K562 (cell line): ENCODE results near the gene ARHGEF17. TPM values are rescaled to one million over a fixed set of nuclear protein-coding genes. Genes with fewer than 3 reads are reported as not detected.

ENCODE experiments used
- ATAC-seq: fragments of 200-7000 bp; cut with Tn5 transposase; 3 replicates; pipeline ENCODE4 v1.9.1; 2020; ENCODE audit warnings: moderate library complexity
- BruUV-seq: library from RNA; stranded (reverse); fragments of 400-500 nt; replicated peaks from 2 replicates; lab custom pipeline; 2021; lab: Mats Ljungman, UMichigan
- CTCF ChIA-PET: fragments of 300-600 bp; formaldehyde crosslinking; extraction: SDS; loops from one replicate; lab custom pipeline; 2021; ENCODE audit warnings: low intra/inter-chr PET ratio; lab: Yijun Ruan, JAX
- POLR2A ChIA-PET: fragments of 300-600, 350-650 bp; sonication (Branson Sonifier 250); formaldehyde crosslinking; extraction: SDS; loops from one replicate; lab custom pipeline; 2021; ENCODE audit warnings: antibody characterized with exemption, inconsistent platforms; lab: Yijun Ruan, JAX
- DNase-seq, 4 experiments: peaks; one replicate each; pipeline versions ENCODE4 v3.0.0 to v3.0.0-alpha.2; 2011 to 2018; ENCODE audit warnings: low spot score in 3 of 4, mixed read lengths in 3 of 4; ENCODE audit errors: extremely low read depth in 1 of 4
- FAIRE-seq: peaks from 2 replicates; lab custom pipeline; 2011; peaks lifted over from hg19 to GRCh38; lab: Jason Lieb, UNC
- H2AFZ ChIP-seq: 2 replicates; pipeline ENCODE4 v1.6.0; 2011; ENCODE audit warnings: low read depth, low read length, control low read depth, inconsistent platforms
- H3K27ac ChIP-seq: fragments of 200-600 bp; 3 replicates; pipeline ENCODE4 v1.8.0; 2011; ENCODE audit warnings: low read depth, mild to moderate bottlenecking, control low read depth, inconsistent platforms, low read length, moderate library complexity, mixed read lengths; ENCODE audit errors: extremely low read depth
- H3K27me3 ChIP-seq, 2 experiments: fragments of 300-600 bp in 1 of 2; 2 replicates in 1 of 2; 3 replicates in 1 of 2; pipeline versions ENCODE4 v1.6.0 to v1.8.0; 2011; ENCODE audit warnings: inconsistent platforms in 2 of 2, low read length in 2 of 2, mild to moderate bottlenecking in 1 of 2, mixed read lengths in 1 of 2, moderate library complexity in 1 of 2; ENCODE audit not compliant: control insufficient read depth in 2 of 2, insufficient read depth in 2 of 2
- H3K36me3 ChIP-seq: fragments of 300-600 bp; 3 replicates; pipeline ENCODE4 v1.8.0; 2011; ENCODE audit warnings: mild to moderate bottlenecking, low read length, inconsistent platforms; ENCODE audit not compliant: control insufficient read depth, insufficient read depth
- H3K4me1 ChIP-seq, 2 experiments: fragments of 200-600 bp in 1 of 2; replicated peaks in 1 of 2; 2 replicates in 1 of 2; 3 replicates in 1 of 2; pipeline versions ENCODE4 v1.5.1 to v1.8.0; 2011; ENCODE audit warnings: inconsistent platforms in 2 of 2, low read length in 2 of 2, mild to moderate bottlenecking in 1 of 2, mixed read lengths in 1 of 2, moderate library complexity in 1 of 2; ENCODE audit not compliant: control insufficient read depth in 2 of 2, insufficient read depth in 2 of 2
- H3K4me2 ChIP-seq: 2 replicates; pipeline ENCODE4 v1.6.1; 2011; ENCODE audit warnings: low read length, control low read depth, inconsistent platforms, mixed read lengths; ENCODE audit not compliant: insufficient read depth
- H3K4me3 ChIP-seq: fragments of 200-600 bp; sonication (generic), shearing (Covaris generic); 2 replicates; pipeline ENCODE4 v1.5.1; 2016; ENCODE audit warnings: control low read depth, inconsistent platforms
- H3K79me2 ChIP-seq: fragments of 200-600 bp; 3 replicates; pipeline ENCODE4 v1.8.0; 2011; ENCODE audit warnings: low read length, inconsistent platforms; ENCODE audit not compliant: control insufficient read depth, insufficient read depth
- H3K9ac ChIP-seq, 2 experiments: 2 replicates each; pipeline versions ENCODE4 v1.6.0 to v1.6.1; 2011; ENCODE audit warnings: low read depth in 2 of 2, low read length in 2 of 2, control low read depth in 1 of 2, inconsistent platforms in 1 of 2, mild to moderate bottlenecking in 1 of 2, mixed read lengths in 1 of 2; ENCODE audit not compliant: insufficient read depth in 1 of 2
- H3K9me1 ChIP-seq: one replicate; pipeline ENCODE4 v1.6.0; 2011; ENCODE audit warnings: inconsistent platforms, mild to moderate bottlenecking, low read length, moderate library complexity; ENCODE audit not compliant: control insufficient read depth, insufficient read depth
- H3K9me3 ChIP-seq: replicated peaks from 2 replicates; pipeline ENCODE4 v1.5.1; 2011; ENCODE audit warnings: low read depth, low read length, inconsistent platforms; ENCODE audit not compliant: control insufficient read depth, insufficient read depth
- H4K20me1 ChIP-seq: replicated peaks from 2 replicates; pipeline ENCODE4 v1.6.1; 2011; ENCODE audit warnings: low read length, inconsistent platforms, mixed read lengths; ENCODE audit not compliant: control insufficient read depth, insufficient read depth
- CREB1 ChIP-seq, 2 experiments: sonication (generic) in 1 of 2; formaldehyde crosslinking in 1 of 2; IDR thresholded peaks; 2 replicates each; pipeline versions ENCODE4 v1.6.1 to v1.8.0; 2012 to 2022; ENCODE audit warnings: inconsistent platforms in 1 of 2, mild to moderate bottlenecking in 1 of 2, missing genetic modification reagents in 1 of 2, moderate library complexity in 1 of 2
- DIDO1 ChIP-seq: fragments of 450-650 bp; IDR thresholded peaks from 2 replicates; pipeline ENCODE4 v1.6.1; 2016; ENCODE audit warnings: low read depth, missing biosample characterization, missing genetic modification characterization
- LARP7 ChIP-seq: fragments of 450-650 bp; IDR thresholded peaks from 2 replicates; pipeline ENCODE4 v1.6.1; 2016
- MTA3 ChIP-seq: fragments of 450-650 bp; formaldehyde crosslinking; IDR thresholded peaks from 2 replicates; pipeline ENCODE4 v1.6.1; 2017; ENCODE audit warnings: mild to moderate bottlenecking, borderline replicate concordance
- PHF20 ChIP-seq: fragments of 450-650 bp; IDR thresholded peaks from 2 replicates; pipeline ENCODE4 v1.6.1; 2018; ENCODE audit not compliant: partially characterized antibody
- RBM17 ChIP-seq: fragments of 200-400 bp; formaldehyde crosslinking; IDR thresholded peaks from 2 replicates; pipeline ENCODE4 v1.6.1; 2017; ENCODE audit warnings: low read depth, mild to moderate bottlenecking, low read length, borderline replicate concordance
- TAL1 ChIP-seq: fragments of 450-650 bp; IDR thresholded peaks from 2 replicates; pipeline ENCODE4 v1.6.1; 2016; ENCODE audit warnings: mild to moderate bottlenecking
- ZNF165 ChIP-seq: fragments of 250-450 bp; sonication (Bioruptor Pico); IDR thresholded peaks from 2 replicates; pipeline ENCODE4 v1.4.0; 2020; ENCODE audit warnings: borderline replicate concordance
- ZNF764 ChIP-seq: fragments of 250-450 bp; sonication (Bioruptor Pico); IDR thresholded peaks from 2 replicates; pipeline ENCODE4 v1.4.0; 2020; ENCODE audit warnings: low read depth, mild to moderate bottlenecking, moderate library complexity
- ZSCAN29 ChIP-seq: fragments of 450-650 bp; IDR thresholded peaks from 2 replicates; pipeline ENCODE4 v1.6.1; 2017
- WGBS: fragments of 100-300 bp; shearing (Covaris generic); methylation state at CpG from one replicate; pipeline ENCODE4 v1.1.6; 2016; ENCODE audit warnings: low coverage, mixed read lengths; ENCODE audit not compliant: insufficient coverage; ENCODE audit errors: missing lambda C conversion rate; 5-methylcytosine and 5-hydroxymethylcytosine counted together
- in situ Hi-C: fragments of 300-500 bp; cut with MboI; formaldehyde crosslinking; loops from 4 replicates; pipeline ENCODE4 v1.15.0; 2018; ENCODE audit warnings: inconsistent platforms, mixed read lengths
- intact Hi-C: fragments of 100-400 bp; cut with micrococcal nuclease; formaldehyde crosslinking; loops from 2 replicates; pipeline ENCODE4 v1.14.2; 2022
- polyA plus RNA-seq, 8 experiments: library from polyadenylated mRNA; depleted of rRNA in 4 of 8; stranded (reverse) in 5 of 8; unstranded in 3 of 8; fragments of >200 nt; fragmentation: Nextera tagmentation in 2 of 8; fragmentation: Illumina TruSeq in 1 of 8; extraction: Ambion mirVana in 2 of 8; extraction: Trizol in 1 of 8; gene quantifications; 2 replicates each; pipeline versions ENCODE4 v1.2.1 to v1.2.3, GENCODE V29; 2011 to 2014; ENCODE audit warnings: inconsistent platforms in 1 of 8, missing spikeins in 1 of 8
- total RNA-seq, 7 experiments: library from RNA; depleted of rRNA in 6 of 7; stranded (reverse); fragments of >200 nt in 6 of 7; fragmentation: Illumina TruSeq in 2 of 7; extraction: Trizol in 2 of 7; gene quantifications; 2 replicates each; pipeline versions ENCODE4 v1.2.1 to v1.2.3, GENCODE V29; 2011 to 2021; ENCODE audit warnings: low replicate concordance in 1 of 7
- TF ChIP-seq, protein P1 (sequence below): fragments of 450-650 bp; IDR thresholded peaks from 2 replicates; pipeline ENCODE4 v1.6.1; 2016; ENCODE audit warnings: antibody characterized with exemption
- TF ChIP-seq, protein P2 (sequence below): sonication (generic); formaldehyde crosslinking; IDR thresholded peaks from 2 replicates; pipeline ENCODE4 v1.8.0; 2023; ENCODE audit warnings: mild to moderate bottlenecking, missing genetic modification reagents
- TF ChIP-seq, protein P3 (sequence below): sonication (generic); formaldehyde crosslinking; IDR thresholded peaks from 2 replicates; pipeline ENCODE4 v1.8.0; 2022; ENCODE audit warnings: mild to moderate bottlenecking, missing genetic modification reagents, borderline replicate concordance

Gene ARHGEF17
- total and polyA plus RNA-seq, 9 of the 15 experiments (the other 6 are each of a cell fraction or from before 2014, with no cell fraction given) = 0.04 to 0.68 (median 0.10) TPM; not detected in 2

DNA sequence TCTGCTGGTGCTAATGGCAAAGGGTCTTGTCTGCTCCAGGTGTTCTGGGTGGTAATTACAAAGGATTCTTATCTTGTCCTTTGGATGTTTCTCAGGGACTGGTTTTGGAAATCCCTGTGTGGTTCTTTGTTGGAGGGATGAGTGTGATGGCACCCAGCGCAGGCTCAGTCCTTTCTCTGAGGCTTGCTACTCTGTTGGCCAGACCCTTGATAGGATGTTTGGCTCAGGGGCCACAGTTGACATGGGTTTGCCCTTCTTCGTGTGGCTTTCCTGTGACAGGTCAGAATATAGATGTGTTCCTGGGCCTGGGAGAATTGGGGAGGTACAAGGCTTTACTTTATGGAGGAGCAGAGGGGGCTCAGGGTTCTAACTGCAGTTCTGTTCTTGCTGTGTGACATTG is 4.0 kb downstream of the ARHGEF17 start (continued):
- TF ChIP-seq ZNF764 (CRISPR knock-in tag) (no peak), TAL1 (no peak), ZSCAN29 (no peak), CREB1 (IDR thresholded peaks at IDR 0.05) (no peak), CREB1 (CRISPR knock-in tag; IDR thresholded peaks at IDR 0.05) (no peak), PHF20 (no peak)

DNA sequence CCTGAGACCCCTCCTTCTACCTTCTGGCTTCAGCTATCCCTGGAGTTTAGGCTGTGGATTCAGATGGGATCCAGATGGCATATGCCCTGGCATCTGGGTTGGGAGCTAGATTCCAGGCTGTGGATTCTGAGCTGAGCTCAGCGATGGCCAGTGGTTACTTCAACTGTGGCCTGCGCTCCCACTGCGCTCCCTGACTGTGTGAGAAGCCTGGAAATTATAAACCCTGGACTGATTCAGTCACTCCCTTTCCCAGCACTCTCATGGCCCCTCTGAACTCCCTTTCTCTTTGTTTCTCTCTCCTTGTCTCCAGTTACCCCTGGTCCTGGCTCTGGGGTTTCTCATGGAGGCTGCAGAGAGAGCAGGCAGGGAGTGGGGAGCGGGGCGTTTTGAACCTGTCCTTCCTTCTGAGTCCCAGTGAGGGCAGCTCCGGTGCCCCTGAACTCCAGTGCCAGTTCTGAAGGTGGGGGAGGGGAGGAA is 4.8 kb downstream of the ARHGEF17 start:
- WGBS = 70% methylated on average over 4 of the region's 6 CpGs
- Histone ChIP-seq H3K27me3 (peaks cover 6 to 40% of the 10 kb centered on the region in 2 experiments; a peak in 3 of 5 replicates), H3K9me3 (no peaks in the 10 kb centered on the region), H3K27ac (no peak overlapping the region), H3K36me3 (no peaks in the 10 kb centered on the region), H4K20me1 (peaks cover 6% of the 10 kb centered on the region; the same call in 1 of the 2 replicates), H3K9me1 (no peaks in the 10 kb centered on the region), H3K79me2 (no peaks in the 10 kb centered on the region), H3K4me3 (no peak overlapping the region), H2AFZ (no peak overlapping the region), H3K4me1 (peaks cover 3 to 19% of the 10 kb centered on the region in 2 experiments; a peak in 4 of 5 replicates), H3K9ac (no peak overlapping the region), H3K4me2 (no peak overlapping the region)
- ChIA-PET CTCF (no interaction called here), POLR2A (interaction anchor here (0.7 kb wide), 1 partner anchor 32 kb away, joined by 3 read pairs; no protein-coding TSS in a partner anchor)
- in situ Hi-C loops = no loop called here
- TF ChIP-seq, protein P1, sequence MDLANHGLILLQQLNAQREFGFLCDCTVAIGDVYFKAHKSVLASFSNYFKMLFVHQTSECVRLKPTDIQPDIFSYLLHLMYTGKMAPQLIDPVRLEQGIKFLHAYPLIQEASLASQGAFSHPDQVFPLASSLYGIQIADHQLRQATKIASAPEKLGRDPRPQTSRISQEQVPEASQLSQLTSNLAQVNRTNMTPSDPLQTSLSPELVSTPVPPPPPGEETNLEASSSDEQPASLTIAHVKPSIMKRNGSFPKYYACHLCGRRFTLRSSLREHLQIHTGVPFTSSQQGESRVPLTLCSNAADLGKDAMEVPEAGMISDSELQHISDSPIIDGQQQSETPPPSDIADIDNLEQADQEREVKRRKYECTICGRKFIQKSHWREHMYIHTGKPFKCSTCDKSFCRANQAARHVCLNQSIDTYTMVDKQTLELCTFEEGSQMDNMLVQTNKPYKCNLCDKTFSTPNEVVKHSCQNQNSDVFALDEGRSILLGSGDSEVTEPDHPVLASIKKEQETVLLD = no peak
- TF ChIP-seq, protein P2, sequence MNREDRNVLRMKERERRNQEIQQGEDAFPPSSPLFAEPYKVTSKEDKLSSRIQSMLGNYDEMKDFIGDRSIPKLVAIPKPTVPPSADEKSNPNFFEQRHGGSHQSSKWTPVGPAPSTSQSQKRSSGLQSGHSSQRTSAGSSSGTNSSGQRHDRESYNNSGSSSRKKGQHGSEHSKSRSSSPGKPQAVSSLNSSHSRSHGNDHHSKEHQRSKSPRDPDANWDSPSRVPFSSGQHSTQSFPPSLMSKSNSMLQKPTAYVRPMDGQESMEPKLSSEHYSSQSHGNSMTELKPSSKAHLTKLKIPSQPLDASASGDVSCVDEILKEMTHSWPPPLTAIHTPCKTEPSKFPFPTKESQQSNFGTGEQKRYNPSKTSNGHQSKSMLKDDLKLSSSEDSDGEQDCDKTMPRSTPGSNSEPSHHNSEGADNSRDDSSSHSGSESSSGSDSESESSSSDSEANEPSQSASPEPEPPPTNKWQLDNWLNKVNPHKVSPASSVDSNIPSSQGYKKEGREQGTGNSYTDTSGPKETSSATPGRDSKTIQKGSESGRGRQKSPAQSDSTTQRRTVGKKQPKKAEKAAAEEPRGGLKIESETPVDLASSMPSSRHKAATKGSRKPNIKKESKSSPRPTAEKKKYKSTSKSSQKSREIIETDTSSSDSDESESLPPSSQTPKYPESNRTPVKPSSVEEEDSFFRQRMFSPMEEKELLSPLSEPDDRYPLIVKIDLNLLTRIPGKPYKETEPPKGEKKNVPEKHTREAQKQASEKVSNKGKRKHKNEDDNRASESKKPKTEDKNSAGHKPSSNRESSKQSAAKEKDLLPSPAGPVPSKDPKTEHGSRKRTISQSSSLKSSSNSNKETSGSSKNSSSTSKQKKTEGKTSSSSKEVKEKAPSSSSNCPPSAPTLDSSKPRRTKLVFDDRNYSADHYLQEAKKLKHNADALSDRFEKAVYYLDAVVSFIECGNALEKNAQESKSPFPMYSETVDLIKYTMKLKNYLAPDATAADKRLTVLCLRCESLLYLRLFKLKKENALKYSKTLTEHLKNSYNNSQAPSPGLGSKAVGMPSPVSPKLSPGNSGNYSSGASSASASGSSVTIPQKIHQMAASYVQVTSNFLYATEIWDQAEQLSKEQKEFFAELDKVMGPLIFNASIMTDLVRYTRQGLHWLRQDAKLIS (CRISPR knock-in tag) = no peak
- TF ChIP-seq DIDO1 (tag) = no peak
- TF ChIP-seq LARP7 = no peak
- TF ChIP-seq, protein P3, sequence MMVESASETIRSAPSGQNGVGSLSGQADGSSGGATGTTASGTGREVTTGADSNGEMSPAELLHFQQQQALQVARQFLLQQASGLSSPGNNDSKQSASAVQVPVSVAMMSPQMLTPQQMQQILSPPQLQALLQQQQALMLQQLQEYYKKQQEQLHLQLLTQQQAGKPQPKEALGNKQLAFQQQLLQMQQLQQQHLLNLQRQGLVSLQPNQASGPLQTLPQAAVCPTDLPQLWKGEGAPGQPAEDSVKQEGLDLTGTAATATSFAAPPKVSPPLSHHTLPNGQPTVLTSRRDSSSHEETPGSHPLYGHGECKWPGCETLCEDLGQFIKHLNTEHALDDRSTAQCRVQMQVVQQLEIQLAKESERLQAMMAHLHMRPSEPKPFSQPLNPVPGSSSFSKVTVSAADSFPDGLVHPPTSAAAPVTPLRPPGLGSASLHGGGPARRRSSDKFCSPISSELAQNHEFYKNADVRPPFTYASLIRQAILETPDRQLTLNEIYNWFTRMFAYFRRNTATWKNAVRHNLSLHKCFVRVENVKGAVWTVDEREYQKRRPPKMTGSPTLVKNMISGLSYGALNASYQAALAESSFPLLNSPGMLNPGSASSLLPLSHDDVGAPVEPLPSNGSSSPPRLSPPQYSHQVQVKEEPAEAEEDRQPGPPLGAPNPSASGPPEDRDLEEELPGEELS (CRISPR knock-in tag) = no peak
- TF ChIP-seq MTA3 = no peak
- TF ChIP-seq ZNF165 (CRISPR knock-in tag) = no peak
- TF ChIP-seq RBM17 = no peak
- ATAC-seq (no peak), DNase-seq (no peak), FAIRE-seq (no peak)
- no TSS peak for BruUV-seq
- intact Hi-C loops = no loop called here
